GM18511 (cell line): ENCODE measurements around the gene NEK5.
"Not testable (repeated sequence)": the region's sequence is repeated elsewhere in the genome, so short reads cannot be mapped to it uniquely, and the experiment has no call there.

Experiments used
- ATAC-seq: cut with Tn5 transposase; IDR thresholded peaks from one replicate; pipeline ENCODE4 v1.9.1; 2021; ENCODE audit warnings: mild to moderate bottlenecking, moderate library complexity; ENCODE audit not compliant: unreplicated experiment

NEK5 gene

GRCh38 chr13:52082601-52083000 is 46.3 kb downstream of the NEK5 start:
- ATAC-seq, result no peak

DNA sequence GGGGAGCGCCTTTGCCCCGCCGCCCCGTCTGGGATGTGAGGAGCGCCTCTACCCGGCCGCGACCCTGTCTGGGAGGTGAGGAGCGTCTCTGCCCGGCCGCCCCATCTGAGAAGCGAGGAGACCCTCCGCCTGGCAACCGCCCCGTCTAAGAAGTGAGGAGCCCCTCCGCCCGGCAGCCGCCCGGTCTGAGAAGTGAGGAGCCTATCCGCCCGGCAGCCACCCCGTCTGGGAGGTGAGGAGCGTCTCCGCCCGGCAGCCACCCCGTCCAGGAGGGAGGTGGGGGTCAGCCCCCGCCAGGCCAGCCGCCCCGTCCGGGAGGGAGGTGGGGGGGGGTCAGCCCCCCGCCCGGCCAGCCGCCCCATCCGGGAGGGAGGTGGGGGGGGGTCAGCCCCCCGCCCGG is 49.0 kb downstream of the NEK5 start:
- ATAC-seq, result not testable (repeated sequence)

DNA sequence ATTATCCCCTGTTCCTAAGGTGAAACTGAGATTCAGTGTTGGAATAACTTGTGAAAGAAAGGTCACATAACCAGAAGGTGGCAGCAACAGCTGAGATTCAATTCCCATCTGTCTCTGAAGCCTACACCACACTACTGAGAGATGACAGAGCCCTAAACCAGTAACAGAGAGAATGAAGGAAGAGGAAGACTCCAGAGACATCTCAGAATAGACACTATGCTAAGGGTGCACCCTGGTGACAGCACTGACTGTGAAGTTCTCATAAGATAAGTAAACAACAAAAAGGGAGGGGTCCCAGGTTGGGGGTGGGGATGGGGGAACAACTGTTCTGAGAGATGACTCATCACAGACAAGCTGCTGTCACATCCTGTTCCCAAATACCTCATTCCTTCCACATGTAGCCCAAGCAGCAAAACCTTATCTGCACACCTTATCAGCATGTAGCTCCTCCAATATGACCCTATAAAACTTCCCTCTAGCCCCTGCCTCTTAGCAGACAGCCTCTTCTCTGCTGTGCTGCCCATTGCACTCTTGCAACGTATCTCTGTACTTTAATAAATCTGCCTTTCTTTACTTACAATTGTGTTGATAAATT is 57.8 kb downstream of the NEK5 start:
- no peak for ATAC-seq

GRCh38 chr13:52067237-52067636 is 61.6 kb downstream of the NEK5 start:
- ATAC-seq, result no peak

GRCh38 chr13:52061587-52061986 is 67.3 kb downstream of the NEK5 start:
- ATAC-seq, result no peak

GRCh38 chr13:52061064-52061463 is 67.8 kb downstream of the NEK5 start:
- not testable (repeated sequence) for ATAC-seq

GRCh38 chr13:52053460-52053859 is 75.4 kb downstream of the NEK5 start:
- no peak for ATAC-seq

- ATAC-seq, result no peak
These were observed 77.5 kb downstream of the NEK5 start for GRCh38 chr13:52051400-52051799.

GRCh38 chr13:52048516-52048915 is 80.4 kb downstream of the NEK5 start:
- no peak for ATAC-seq

- ATAC-seq, result no peak
These were observed 81.4 kb downstream of the NEK5 start for GRCh38 chr13:52047463-52047862.

GRCh38 chr13:52043675-52044074 is 85.2 kb downstream of the NEK5 start:
- no peak for ATAC-seq

DNA sequence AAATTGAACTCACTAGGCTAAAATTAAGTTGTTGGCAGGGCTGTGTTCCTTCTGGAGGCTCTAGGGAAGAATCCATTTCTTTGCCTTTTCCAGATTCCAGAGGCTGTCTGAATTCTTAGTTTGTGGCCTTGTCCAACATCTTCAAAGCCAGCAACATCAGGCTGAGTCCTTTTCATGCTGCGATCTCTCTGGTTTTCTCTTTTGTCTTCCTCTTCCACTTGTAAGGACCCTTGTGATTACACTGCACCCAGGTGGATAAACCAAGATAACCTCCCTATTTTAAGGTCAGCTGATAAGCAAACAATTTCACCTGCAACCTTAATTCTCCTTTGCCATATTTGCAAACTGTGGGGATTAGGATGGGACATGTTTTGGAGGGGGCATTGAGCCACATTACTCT is 92.8 kb downstream of the NEK5 start:
- no peak for ATAC-seq

DNA sequence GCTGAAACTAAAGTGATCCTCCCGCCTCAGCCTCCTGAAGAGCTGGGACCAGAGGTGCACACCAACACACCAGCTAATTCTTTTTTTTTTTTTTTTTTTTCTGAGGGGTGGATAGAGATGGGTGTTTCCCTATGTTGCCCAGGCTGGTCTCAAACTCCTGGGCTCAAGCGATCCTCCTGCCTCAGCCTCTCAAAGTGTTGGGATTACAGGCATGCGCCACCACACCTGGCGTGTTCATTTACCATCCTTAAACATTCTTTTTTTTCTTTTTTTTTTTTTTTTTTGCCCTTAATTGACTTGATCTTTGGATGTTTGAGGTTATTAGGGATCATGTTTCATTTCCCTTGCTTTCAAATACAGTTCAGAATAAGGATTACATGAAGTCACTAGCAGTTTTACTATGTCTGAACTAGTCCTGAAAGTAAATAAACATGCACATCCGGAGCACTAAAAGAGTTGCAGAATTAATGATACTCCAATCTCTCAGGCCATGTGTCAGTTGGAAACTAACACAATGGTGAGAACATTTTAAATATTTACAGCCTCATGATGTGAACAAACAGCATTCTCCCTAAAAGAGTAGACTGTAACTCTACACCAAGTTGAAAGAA is 94.2 kb downstream of the NEK5 start:
- ATAC-seq, result no peak

DNA sequence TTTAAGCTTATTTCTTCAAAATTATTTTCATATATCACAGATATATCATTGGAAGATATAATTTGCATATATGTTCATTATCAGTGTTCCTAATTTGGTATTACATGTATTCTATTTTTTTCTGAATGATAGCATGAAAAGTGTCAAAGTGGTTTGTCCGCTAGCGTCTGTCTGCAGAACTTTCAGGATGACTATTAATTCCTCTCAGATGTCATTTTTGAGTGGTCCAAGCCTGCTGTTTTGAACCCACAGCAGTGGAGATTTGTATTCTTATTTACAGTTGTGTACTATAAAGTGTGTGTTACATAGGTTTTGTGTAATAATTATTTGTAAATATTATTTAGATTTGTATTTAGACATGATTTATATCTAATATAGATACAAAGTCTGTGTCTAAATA is 95.8 kb downstream of the NEK5 start:
- no peak for ATAC-seq

- not testable (repeated sequence) for ATAC-seq
These were observed 98.5 kb downstream of the NEK5 start for GRCh38 chr13:52030401-52030800.

GRCh38 chr13:52029569-52029968 is 99.3 kb downstream of the NEK5 start:
- no peak for ATAC-seq

DNA sequence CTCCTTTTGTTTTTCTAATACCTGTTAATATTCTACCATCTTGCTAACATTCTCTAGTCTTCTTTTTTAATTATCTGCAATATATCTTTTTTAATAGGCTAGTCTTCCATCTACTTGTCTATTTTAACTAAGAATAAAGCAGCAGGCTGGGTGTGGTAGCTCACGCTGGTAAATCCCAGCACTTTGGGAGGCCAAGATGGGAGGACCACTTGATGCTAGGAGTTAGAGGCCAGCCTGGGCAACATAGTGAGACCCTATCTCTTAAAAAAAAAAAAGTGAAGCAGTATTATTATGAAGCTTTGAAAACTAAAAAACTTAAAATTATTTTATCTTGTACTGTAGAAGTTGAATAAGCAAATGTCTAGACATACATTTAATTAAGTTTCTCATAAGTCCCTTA is 101.0 kb downstream of the NEK5 start:
- ATAC-seq, result no peak

DNA sequence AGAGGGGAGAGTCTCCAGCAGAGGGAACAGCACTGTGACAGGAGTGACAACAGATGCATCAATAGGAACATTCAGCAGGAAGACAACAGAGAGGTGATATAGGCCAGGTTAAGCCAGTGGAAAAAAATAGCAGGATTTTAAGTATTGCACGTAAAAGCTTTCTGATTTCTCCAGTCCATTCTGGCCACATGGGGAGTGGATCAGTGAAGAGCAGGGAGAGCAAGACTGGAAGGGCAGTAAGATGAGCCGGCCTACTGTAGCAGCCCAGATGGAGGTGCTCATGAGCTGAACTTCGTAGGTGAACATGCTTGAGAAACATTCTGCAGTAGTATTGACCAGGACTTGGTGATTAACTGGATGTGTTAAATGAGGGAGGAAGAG is 102.6 kb downstream of the NEK5 start:
- ATAC-seq, result no peak

- ATAC-seq, result no peak
These were observed 103.2 kb downstream of the NEK5 start for GRCh38 chr13:52025475-52026245.

DNA sequence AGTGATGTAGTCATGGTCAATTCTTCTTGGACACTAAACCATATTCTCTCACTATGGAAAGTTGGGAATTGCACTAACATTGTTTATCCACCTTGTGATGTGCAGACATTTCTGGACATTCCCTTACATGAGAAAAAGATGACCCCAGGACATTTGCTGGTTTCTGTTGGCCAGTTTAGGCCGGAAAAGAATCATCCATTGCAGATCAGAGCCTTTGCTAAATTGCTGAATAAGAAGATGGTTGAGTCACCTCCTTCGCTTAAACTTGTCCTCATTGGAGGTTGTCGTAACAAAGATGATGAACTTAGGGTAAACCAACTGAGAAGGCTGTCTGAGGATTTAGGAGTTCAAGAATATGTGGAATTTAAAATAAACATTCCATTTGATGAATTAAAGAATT is 104.4 kb downstream of the NEK5 start, which contains the start of gene UTP14C:
Gene UTP14C (plus strand): TSS at position 211 of the 400 bp plus-strand sequence. CDS start 4,114 bp downstream, outside the sequence.
- ATAC-seq, result no peak

DNA sequence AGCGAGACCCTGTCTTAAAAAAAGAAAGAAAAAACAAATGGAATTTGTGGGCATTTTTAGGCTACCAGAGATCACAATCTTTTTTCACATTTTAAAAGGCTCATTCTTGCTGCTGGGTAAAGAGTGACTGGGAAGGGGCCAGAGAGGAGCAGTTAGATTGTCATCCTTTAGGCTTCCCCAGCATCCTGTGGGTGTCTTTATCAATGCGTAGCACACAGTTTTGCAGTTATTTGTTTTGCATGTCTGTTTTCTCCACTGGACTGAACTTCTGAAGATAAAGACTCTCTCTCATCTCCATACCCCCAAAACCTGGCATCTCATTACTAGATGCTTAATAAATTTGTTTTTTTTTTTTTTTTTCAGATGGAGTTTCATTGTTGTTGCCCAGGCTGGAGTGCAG is 106.5 kb downstream of the NEK5 start:
- ATAC-seq, result no peak

DNA sequence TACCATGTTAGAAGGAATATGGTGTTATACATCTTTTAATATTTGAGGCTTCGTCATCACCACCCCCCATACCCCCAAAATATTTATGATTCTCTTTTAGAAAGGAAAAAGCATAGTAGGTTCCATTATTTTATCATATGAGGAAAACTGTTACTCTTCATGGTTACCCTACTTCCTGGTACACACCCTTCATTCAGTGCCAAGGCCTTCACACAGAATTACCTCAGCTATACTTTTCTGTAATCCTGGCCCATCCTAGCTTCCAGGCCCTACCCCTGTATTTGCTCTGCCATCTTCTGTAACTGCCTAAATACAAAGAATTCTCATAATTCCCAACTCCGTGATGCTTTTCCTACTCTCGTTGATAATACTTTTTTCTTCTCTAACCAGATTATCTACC is 108.7 kb downstream of the NEK5 start:
- no peak for ATAC-seq
